Measurements from ENCODE around the gene ARHGAP10. TPM values are rescaled to one million over a fixed set of nuclear protein-coding genes. Genes with fewer than 3 reads are reported as not detected.

ARHGAP10 gene
- total and polyA plus RNA-seq, 10 of the 15 experiments (the other 5 are each of a cell fraction or from before 2014, with no cell fraction given), result 1.3 to 25.8 (median 17.2) TPM

- intact Hi-C loops (cut with micrococcal nuclease; ENCODE audit: unreplicated experiment) (no loop called here), in situ Hi-C loops (cut with MboI) (no loop called here)
- no peaks in the 10 kb centered on the region for H3K9me3 ChIP-seq (replicated peaks; ENCODE audit: control insufficient read depth, insufficient read depth, low read length)
- ChIA-PET SMC1A (ENCODE audit: uncharacterized antibody, unreplicated experiment) (no interaction called here), CTCF (interaction anchor here (1.1 kb wide), 1 partner anchor 183 kb away, joined by 3 read pairs; no protein-coding TSS in a partner anchor), RAD21 (ENCODE audit: unreplicated experiment) (no interaction called here), POLR2A (no interaction called here)
- ATAC-seq (no peak), FAIRE-seq (no peak), DNase-seq (ENCODE audit: low read depth, low spot score) (no peak)
- no peaks in the 10 kb centered on the region for H3K4me1 ChIP-seq (ENCODE audit: control insufficient read depth, insufficient read depth, low read length)
- no peak for TF ChIP-seq TARDBP (IDR thresholded peaks at IDR 0.05; ENCODE audit: borderline replicate concordance)
- TF ChIP-seq MEF2A (IDR thresholded peaks at IDR 0.05; ENCODE audit: insufficient read depth, low read depth, low read length), result no peak
- TF ChIP-seq REST (IDR thresholded peaks at IDR 0.05; ENCODE audit: low read depth, low read length), result no peak
- no peak for TF ChIP-seq ZBTB11 (CRISPR knock-in tag; IDR thresholded peaks at IDR 0.05)
- no peak for TF ChIP-seq SIN3A (IDR thresholded peaks at IDR 0.05; ENCODE audit: low read depth, low read length)
- no peak for TF ChIP-seq ZNF24 (IDR thresholded peaks at IDR 0.05)
- TF ChIP-seq SMC3 (IDR thresholded peaks at IDR 0.05; ENCODE audit: borderline replicate concordance, low read length), result no peak
- TF ChIP-seq SMAD5 (IDR thresholded peaks at IDR 0.05; ENCODE audit: low read depth), result no peak
- TF ChIP-seq BCLAF1 (IDR thresholded peaks at IDR 0.05), result no peak
- no peak for TF ChIP-seq SREBF1 (IDR thresholded peaks at IDR 0.05; ENCODE audit: low read length)
- no peak for TF ChIP-seq JUNB (IDR thresholded peaks at IDR 0.05)
- no peak for TF ChIP-seq TCF12 (IDR thresholded peaks at IDR 0.05; ENCODE audit: low read depth, low read length)
- no peak for TF ChIP-seq CHD1 (IDR thresholded peaks at IDR 0.05; ENCODE audit: low read depth, low read length)
- WGBS (ENCODE audit: insufficient coverage, insufficient replicate concordance, low lambda C conversion rate, missing lambda C conversion rate), result 56% methylated on average over 7 of the region's 7 CpGs
- no peak overlapping the region for H2AFZ ChIP-seq (ENCODE audit: control insufficient read depth, low read depth, low read length)
- no peaks in the 10 kb centered on the region for H3K79me2 ChIP-seq (ENCODE audit: control insufficient read depth, insufficient read depth, low read length)
- H3K4me3 ChIP-seq, result no peak overlapping the region
- no TSS peak for BruUV-seq (replicated peaks)
- H3K27me3 ChIP-seq (replicated peaks in 1 of 2; ENCODE audit: control insufficient read depth in 2 of 2, insufficient read depth in 2 of 2, low read length in 1 of 2), result no peaks in the 10 kb centered on the region; a peak in 1 of 4 replicates
- H3K9ac ChIP-seq (ENCODE audit: control insufficient read depth, insufficient read depth, low read length), result no peak overlapping the region
- no peak overlapping the region for H3K4me2 ChIP-seq (ENCODE audit: control insufficient read depth, insufficient read depth)
- no peaks in the 10 kb centered on the region for H3K36me3 ChIP-seq (ENCODE audit: control insufficient read depth in 2 of 2, insufficient read depth in 2 of 2, low read length in 1 of 2)
- no peaks in the 10 kb centered on the region for H4K20me1 ChIP-seq (ENCODE audit: control insufficient read depth, insufficient read depth)
- H3K27ac ChIP-seq (ENCODE audit: control insufficient read depth, insufficient read depth), result no peak overlapping the region
Measured at GRCh38 chr4:148108766-148109165, 376.9 kb downstream of the ARHGAP10 start.

Data from GM12878 (cell line).